Stimulated activated CD4-positive, alpha-beta T cell treated with anti-CD3 and anti-CD28 coated beads, Interleukin-4, amount 100 ng/mL, for 4 hours (primary cell): ENCODE data around the gene TAAR2.
"Not testable (repeated sequence)": the region's sequence is repeated elsewhere in the genome, so short reads cannot be mapped to it uniquely, and the experiment has no call there.

ENCODE experiments used
- DNase-seq, 2 experiments: peaks; one replicate each; pipeline ENCODE4 v3.0.0-alpha.2; 2020

Gene TAAR2, protein sequence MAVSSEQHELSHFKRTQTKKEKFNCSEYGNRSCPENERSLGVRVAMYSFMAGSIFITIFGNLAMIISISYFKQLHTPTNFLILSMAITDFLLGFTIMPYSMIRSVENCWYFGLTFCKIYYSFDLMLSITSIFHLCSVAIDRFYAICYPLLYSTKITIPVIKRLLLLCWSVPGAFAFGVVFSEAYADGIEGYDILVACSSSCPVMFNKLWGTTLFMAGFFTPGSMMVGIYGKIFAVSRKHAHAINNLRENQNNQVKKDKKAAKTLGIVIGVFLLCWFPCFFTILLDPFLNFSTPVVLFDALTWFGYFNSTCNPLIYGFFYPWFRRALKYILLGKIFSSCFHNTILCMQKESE

DNA sequence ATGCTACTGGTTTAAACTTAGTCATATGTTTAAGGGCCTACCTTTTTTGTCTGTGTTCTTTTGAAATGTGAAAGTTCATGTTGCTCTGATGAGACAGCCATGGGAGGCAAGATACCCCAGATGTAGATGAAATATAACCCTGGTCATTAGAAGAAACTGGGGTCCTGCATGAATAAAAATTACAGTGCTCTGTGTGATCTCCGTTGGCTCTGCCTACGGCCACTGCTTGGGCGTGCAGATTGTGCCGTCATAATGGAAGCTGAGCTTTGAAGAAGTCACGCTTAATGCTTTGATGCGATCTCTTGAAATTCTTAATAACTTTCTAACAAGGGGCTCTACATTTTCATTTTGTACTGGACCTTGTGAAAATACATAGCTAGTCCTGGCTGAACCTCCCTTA lies at the start of gene TAAR2:
TAAR2 (minus strand) TSS at position 101 of the 400 bp plus-strand sequence; CDS start at position 101, 0 bp downstream.
- no peak for DNase-seq

- no peak for DNase-seq
These were observed 49.5 kb upstream of the TAAR2 start for GRCh38 chr6:132673376-132674094.

- no peak for DNase-seq
These were observed 47.2 kb upstream of the TAAR2 start for GRCh38 chr6:132671295-132671694.

- DNase-seq = no peak
These were observed 45.7 kb upstream of the TAAR2 start for GRCh38 chr6:132669690-132670291.

GRCh38 chr6:132666118-132666517 lies 42.0 kb upstream of the TAAR2 start:
- no peak for DNase-seq

GRCh38 chr6:132664309-132665034 lies 40.4 kb upstream of the TAAR2 start:
- no peak for DNase-seq

GRCh38 chr6:132663661-132664060 lies 39.6 kb upstream of the TAAR2 start:
- DNase-seq = no peak

GRCh38 chr6:132661906-132662305 lies 37.8 kb upstream of the TAAR2 start:
- no peak for DNase-seq

- no peak for DNase-seq
These were observed 35.0 kb upstream of the TAAR2 start, which contains the start of gene TAAR1 for GRCh38 chr6:132659082-132659481. Gene TAAR1, minus strand, starts transcription at chr6:132659182. Its CDS starts 13,179 bp downstream, at chr6:132646003.

DNA sequence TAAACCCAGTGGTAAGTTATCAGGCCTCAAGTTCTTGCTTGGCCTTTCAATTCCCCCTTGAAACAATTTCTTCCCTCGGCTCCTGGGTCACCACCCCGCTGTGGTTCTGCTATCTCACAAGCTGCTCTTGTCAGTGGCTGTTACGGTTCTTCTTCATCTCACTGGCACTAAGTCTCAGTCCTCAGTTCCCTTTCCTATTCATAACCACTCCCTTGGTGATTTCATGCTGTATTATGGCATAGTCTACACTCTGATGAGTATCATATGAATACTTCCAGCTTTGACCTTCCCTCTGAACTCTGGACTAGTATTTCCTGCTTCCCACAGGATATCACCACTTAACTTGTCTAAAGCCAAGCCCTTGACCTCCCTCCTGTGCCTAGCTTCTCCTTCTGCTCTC lies 27.0 kb upstream of the TAAR2 start:
- DNase-seq = no peak

GRCh38 chr6:132650429-132650828 lies 26.4 kb upstream of the TAAR2 start:
- DNase-seq = no peak

GRCh38 chr6:132648828-132649227 lies 24.8 kb upstream of the TAAR2 start:
- no peak for DNase-seq

DNA sequence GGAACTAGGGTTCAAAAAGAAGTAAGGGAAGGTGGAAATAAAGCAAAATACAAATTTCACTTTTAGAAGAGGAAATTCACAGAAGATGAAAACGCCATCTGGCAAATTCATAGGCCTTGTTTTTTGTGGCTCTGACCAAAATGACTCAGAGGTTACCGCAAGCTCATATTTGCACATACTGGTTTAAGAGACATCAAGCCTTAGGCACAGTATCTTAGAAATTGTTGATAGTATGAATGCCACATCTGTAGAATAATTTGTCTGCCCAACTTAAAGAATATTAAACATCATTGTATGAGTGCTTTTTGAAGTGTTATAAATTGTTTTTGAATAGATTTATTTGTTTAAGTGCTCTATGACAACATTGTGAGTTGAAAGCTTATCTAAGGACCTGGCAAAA lies 24.3 kb upstream of the TAAR2 start:
- DNase-seq = no peak

- DNase-seq = no peak
These were observed 19.5 kb upstream of the TAAR2 start for GRCh38 chr6:132643547-132643946.

GRCh38 chr6:132637135-132637534 lies 13.1 kb upstream of the TAAR2 start:
- DNase-seq = not testable (repeated sequence)

DNA sequence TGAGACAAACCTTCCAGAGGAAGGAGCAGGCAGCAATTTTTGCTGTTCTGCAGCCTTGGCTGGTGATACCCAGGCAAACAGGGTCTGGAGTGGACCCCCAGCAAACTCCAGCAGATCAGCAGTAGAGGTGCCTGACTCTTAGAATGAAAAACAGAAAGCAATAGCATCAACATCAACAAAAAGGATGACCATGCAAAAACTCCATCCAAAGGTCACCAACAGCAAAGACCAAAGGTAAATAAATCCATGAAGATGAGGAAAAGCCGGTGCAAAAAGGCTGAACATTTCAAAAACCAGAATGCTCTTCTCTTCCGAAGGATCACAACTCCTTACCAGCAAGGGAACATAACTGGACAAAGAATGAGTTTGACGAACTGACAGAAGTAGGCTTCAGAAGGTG lies 11.8 kb upstream of the TAAR2 start:
- DNase-seq = not testable (repeated sequence)

GRCh38 chr6:132635288-132635687 lies 11.2 kb upstream of the TAAR2 start:
- DNase-seq = not testable (repeated sequence)

GRCh38 chr6:132634796-132635195 lies 10.7 kb upstream of the TAAR2 start:
- no peak for DNase-seq

GRCh38 chr6:132633362-132633761 lies 9.3 kb upstream of the TAAR2 start:
- no peak for DNase-seq

DNA sequence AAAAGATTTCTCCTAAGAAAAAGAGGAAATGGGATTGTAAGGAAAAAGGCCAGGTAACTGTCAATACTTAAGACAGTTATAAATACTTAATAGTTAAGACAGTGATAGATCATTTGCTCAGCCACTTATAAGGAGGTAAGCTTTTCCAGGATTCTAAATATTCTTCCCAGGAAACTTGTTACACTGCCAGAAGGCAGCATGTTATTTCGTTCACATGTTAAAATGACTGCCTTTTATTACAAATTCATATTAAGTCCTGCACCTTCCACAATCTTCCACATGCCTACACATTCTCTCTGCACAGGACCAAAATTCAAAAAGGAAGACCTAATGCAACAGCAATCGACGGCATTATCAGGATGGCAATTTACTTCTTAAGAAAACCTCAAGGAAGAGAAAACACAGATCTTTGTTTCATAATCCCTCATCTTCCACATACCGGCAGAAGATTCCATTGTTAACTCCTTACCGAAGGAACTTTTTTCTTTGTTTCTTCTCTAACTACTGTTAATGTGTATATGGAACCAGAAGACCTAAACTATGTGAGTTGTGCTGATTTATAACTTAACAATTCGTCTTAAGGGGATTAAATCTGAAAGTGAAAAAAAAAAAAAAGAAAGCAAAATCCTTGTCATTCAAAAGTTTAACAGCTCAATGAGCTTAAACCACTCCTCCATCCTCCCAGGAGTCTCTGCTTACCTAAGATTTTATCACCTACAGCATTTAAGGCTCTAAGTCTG lies 799 bp downstream of the TAAR2 start:
- DNase-seq = no peak

GRCh38 chr6:132616677-132617076 lies 7.4 kb downstream of the TAAR2 start:
- DNase-seq = no peak

- DNase-seq = no peak
These were observed 9.5 kb downstream of the TAAR2 start for GRCh38 chr6:132614554-132614953.
